ENCODE measurements around the gene MTOR. TPM values are rescaled to one million over a fixed set of nuclear protein-coding genes. Genes with fewer than 3 reads are reported as not detected.
"Not testable (repeated sequence)": the region's sequence is repeated elsewhere in the genome, so short reads cannot be mapped to it uniquely, and the experiment has no call there.

MTOR gene
- total RNA-seq, 1 donor from 2014 or later = 67.2 TPM

- Mint-ChIP-seq H3K27me3 (ENCODE audit: low read depth) (no peaks in the 10 kb centered on the region), H3K36me3 (ENCODE audit: low read depth) (peaks cover 18% of the 10 kb centered on the region), H3K9me3 (no peaks in the 10 kb centered on the region), H3K27ac (ENCODE audit: unreplicated experiment) (no peak overlapping the region), H3K4me1 (no peaks in the 10 kb centered on the region), H3K4me3 (no peak overlapping the region)
- no peak for DNase-seq (ENCODE audit: low read depth, low spot score)
- TF ChIP-seq CTCF (conservative IDR thresholded peaks at IDR 0.05) = no peak
These were observed 93.6 kb downstream of the MTOR start for GRCh38 chr1:11168731-11169130.

DNA sequence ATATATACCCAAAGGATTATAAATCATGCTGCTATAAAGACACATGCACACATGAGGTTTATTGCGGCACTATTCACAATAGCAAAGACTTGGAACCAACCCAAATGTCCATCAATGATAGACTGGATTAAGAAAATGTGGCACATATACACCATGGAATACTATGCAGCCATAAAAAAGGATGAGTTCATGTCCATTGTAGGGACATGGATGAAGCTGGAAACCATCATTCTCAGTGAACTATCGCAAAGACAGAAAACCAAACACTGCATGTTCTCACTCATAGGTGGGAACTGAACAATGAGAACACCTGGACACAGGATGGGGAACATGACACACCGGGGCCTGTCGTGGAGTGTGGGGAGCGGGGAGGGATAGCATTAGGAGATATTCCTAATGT is 95.6 kb downstream of the MTOR start:
- DNase-seq (ENCODE audit: low read depth, low spot score); H3K27me3 Mint-ChIP-seq (ENCODE audit: low read depth); H3K4me1 Mint-ChIP-seq; H3K27ac Mint-ChIP-seq (ENCODE audit: unreplicated experiment); H3K4me3 Mint-ChIP-seq; H3K9me3 Mint-ChIP-seq: not testable (repeated sequence)
- H3K36me3 Mint-ChIP-seq (ENCODE audit: low read depth) = peaks cover 31% of the 10 kb centered on the region

GRCh38 chr1:11162752-11163151 is 99.6 kb downstream of the MTOR start:
- H3K9me3 Mint-ChIP-seq; DNase-seq (ENCODE audit: low read depth, low spot score); H3K4me3 Mint-ChIP-seq; H3K4me1 Mint-ChIP-seq; H3K27me3 Mint-ChIP-seq (ENCODE audit: low read depth); H3K27ac Mint-ChIP-seq (ENCODE audit: unreplicated experiment): not testable (repeated sequence)
- peaks cover 34% of the 10 kb centered on the region for H3K36me3 Mint-ChIP-seq (ENCODE audit: low read depth)

DNA sequence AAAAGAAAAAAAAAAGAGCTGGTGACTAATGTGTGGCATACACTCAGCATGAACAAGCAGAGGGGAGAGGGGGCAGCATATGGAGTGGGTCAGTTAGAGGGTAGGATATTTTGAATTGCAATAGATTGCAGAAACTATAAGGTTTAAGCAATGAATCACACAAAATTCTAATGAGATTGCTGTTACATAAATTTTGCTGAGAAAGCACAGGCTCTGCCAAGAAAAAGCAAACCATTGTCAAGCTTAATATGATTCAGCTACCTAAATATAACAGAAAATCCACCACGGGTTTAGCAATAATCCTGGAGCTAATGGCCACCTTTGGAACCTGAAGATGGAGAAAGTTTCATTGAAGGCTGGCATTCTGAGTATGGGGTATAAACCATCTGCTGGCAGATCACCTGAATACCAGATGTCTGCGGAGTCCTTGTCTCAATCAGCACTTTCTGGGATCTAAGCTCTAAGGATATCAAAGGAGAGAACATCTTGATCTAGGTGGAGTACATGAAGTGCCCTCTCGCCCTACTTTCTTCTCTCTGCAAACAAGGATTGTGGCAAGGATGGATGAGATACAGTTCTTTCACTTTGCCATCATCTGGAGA is 103.5 kb downstream of the MTOR start:
- no peak overlapping the region for H3K4me3 Mint-ChIP-seq
- peaks cover 23% of the 10 kb centered on the region for H3K36me3 Mint-ChIP-seq (ENCODE audit: low read depth)
- H3K4me1 Mint-ChIP-seq = no peaks in the 10 kb centered on the region

DNA sequence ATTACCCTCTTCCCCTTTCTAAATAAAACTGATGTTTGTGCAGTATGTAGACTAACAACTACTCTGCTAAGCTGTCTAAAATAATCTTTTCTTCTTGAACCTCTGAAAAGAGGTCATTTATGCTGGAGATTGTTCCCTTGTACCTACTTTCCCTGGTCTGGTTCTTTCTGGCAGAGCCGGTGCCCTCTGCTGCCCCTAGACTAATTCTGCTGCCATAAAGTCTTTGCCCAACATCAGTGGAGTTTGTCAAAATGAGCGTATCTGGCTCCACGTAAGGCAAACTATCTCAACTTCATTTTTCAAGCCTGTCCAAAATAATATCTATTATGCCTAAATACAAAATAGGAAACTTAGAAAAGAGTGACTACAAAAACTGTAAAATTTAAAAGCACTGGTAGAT is 104.1 kb downstream of the MTOR start:
- Mint-ChIP-seq H3K27me3 (ENCODE audit: low read depth) (no peaks in the 10 kb centered on the region), H3K9me3 (no peaks in the 10 kb centered on the region), H3K4me1 (no peaks in the 10 kb centered on the region), H3K27ac (ENCODE audit: unreplicated experiment) (no peak overlapping the region), H3K4me3 (no peak overlapping the region), H3K36me3 (ENCODE audit: low read depth) (peaks cover 19% of the 10 kb centered on the region)
- TF ChIP-seq CTCF (conservative IDR thresholded peaks at IDR 0.05) = no peak
- DNase-seq (ENCODE audit: low read depth, low spot score) = no peak

More for the DNA sequence above, 103.5 kb downstream of the MTOR start:
- Mint-ChIP-seq H3K9me3 (no peaks in the 10 kb centered on the region), H3K27ac (ENCODE audit: unreplicated experiment) (no peak overlapping the region), H3K27me3 (ENCODE audit: low read depth) (no peaks in the 10 kb centered on the region)
- TF ChIP-seq CTCF (conservative IDR thresholded peaks at IDR 0.05) = no peak
- DNase-seq (ENCODE audit: low read depth, low spot score) = no peak

DNA sequence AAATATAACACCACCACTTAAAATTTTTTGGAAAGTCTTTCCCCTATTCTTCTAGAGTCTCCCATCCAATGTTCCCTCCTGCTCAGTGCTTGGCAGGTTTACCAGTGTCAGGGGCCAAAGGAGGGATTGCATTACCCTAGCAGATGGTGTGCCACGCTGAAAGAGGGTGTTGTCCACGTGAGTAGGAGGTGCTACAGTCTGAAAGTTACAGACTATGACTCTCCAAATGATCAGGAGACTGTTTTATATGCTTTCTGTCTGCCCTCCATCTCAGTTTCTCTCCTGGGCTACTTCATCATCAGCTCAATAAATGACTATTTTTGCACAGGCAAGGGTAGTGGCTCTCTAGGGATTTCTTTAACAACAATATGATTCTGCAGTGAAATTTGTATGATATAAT is 104.5 kb downstream of the MTOR start:
- no peak for TF ChIP-seq CTCF (conservative IDR thresholded peaks at IDR 0.05)
- no peaks in the 10 kb centered on the region for H3K4me1 Mint-ChIP-seq
- no peaks in the 10 kb centered on the region for H3K9me3 Mint-ChIP-seq
- no peak for DNase-seq (ENCODE audit: low read depth, low spot score)
- H3K27ac Mint-ChIP-seq (ENCODE audit: unreplicated experiment) = no peak overlapping the region
- H3K4me3 Mint-ChIP-seq = no peak overlapping the region
- no peaks in the 10 kb centered on the region for H3K27me3 Mint-ChIP-seq (ENCODE audit: low read depth)
- H3K36me3 Mint-ChIP-seq (ENCODE audit: low read depth) = peaks cover 16% of the 10 kb centered on the region
